HG03159 (cell line): ENCODE measurements around the gene ACOX3.
"Not testable (repeated sequence)": the region's sequence is repeated elsewhere in the genome, so short reads cannot be mapped to it uniquely, and the experiment has no call there.

Source experiments
- ATAC-seq: cut with Tn5 transposase; IDR thresholded peaks from one replicate; pipeline ENCODE4 v1.9.1; 2021; ENCODE audit warnings: mild to moderate bottlenecking, moderate library complexity; ENCODE audit not compliant: unreplicated experiment

The ACOX3 gene

DNA sequence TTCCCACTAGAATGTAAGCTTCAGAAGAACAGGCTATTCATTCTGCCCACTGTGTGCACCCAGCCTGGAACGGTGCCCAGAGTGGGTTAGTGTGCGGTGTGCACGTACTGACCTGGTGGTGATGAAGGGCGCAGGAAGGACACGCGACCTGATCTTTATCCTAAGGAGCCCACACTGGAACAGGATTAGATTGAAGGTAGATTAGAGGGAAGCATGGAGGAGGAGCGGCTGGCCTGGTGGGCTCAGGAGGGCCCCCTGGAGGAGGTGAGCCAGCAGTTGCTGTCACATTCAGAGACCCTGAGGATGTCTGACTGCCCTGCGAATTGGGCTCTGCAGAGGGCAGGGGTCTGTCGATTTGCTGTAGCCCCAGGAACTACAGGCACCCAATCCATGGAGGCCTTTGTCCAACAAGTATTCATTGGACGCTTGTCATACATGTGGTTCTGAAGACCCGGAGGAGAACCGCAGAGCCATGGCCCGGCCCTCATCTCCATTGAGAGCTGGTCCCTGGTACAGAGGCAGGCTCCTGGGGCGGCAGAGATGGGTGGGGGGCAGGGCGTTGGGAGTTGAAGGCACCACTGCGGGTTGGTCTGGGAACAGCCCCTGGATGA lies 97.8 kb downstream of the ACOX3 start:
- ATAC-seq, result no peak

DNA sequence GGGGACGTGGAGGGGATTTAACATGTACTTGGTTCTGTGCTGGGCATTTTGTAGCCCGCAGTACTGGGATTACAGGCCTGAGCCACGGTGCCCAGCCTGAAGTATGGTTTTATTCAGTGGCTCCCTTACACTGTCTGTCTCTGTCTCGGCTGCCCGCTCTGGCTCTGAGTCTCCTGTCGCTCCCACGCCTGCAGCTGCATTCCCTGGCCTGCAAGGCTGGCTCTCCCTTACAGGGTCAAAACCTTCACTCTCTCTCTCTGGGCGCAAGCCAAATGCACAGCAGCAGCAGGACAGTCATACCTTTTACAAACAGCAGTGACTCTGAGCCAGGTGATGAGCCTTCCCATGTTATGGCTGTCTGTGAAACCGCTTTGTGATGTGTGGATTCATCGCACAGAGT lies 98.8 kb downstream of the ACOX3 start:
- no peak for ATAC-seq

DNA sequence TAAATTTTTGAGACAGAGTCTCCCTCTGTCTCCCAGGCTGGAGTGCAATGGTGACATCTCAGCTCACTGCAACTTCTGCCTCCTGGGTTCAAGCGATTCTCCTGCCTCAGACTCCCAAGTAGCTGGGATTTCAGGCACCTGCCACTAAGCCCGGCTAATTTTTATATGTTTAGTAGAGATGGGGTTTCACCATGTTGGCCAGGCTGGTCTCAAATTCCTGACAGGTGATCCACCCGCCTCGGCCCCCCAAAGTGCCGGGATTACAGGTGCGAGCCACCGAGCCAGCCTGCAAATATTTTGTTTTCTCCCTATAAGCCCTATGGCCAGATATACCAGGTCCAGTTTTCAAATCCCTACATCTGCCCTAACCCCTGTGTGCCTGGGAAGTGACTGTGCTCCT lies 99.2 kb downstream of the ACOX3 start:
- not testable (repeated sequence) for ATAC-seq

DNA sequence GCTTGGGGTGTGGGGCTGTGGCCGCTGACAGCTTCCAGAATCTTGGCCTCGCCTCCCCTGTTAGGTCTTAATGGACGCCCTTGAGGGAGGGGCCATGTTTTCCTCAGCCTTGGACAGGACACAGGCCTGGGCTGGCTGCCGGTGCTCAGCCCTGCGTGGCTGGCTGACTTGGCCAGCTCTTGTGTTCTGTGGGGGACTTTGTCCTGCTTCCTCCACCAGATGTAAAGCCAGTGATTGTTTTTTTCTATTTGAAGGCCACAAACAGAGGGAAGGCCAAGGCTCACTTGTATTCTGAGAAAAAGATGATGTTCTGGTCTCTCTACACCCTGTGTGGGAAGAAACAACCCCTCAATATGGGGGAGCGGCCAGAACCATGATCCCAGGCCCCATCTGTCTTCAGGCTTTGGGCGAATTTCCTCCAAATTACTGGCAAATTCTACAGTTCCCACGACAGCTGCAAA lies 99.7 kb downstream of the ACOX3 start:
- no peak for ATAC-seq

DNA sequence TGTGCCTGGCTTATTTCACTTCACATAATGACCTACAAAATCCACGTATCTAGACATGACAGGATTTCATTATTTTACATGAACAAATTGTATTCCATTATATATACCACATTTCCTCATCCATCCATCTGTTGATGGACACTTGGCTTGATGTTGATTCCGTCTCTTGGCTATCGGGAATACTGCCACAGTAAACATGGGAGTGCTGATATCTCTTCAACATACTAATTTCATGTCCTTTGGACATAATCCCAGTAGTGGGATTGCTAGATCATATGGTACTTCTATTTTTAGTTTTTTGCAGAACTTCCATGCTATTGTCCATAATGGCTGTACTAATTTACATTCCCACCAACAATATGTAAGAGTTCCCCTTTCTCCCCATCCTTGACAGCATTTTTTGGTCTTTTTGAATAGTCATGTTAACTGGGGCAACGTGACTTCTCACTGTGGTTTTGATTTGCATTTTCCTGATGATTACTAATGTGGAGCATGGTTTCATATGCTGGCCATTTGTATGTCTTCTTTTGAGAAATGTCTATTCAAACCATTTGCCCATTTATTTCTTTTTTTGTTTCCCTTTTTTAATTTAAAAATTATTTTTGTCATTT lies 102.1 kb downstream of the ACOX3 start:
- ATAC-seq, result no peak

DNA sequence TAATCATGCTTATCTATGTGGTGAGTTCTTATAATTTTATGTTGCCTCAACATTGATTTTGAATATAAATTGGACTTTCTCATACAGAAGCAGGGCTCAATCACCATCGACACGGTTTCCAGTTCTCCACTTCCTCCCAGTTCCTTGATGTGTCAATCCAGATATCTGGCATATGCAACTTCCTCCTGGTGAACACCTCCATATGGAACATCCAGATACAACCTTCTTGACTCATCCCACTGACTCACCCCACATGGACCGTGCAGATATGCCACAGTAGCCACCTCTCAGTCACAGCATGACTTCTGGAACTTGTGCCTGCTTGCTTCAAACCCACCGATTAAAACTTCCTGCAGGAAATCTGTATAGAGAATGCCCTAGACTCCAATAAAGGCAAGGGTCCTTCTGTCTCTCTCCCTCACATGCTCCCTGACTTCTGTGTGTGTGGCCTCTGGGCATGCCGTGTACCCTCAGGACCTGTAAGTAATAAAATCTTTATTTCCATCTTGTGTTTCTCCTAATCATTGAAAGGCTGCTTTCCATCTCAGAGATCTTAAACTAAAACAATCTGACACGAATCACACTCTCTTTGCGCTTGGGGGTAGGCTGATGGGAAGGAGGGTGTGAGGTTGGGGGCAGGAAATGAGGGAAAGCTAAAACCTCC lies 104.0 kb downstream of the ACOX3 start:
- no peak for ATAC-seq

DNA sequence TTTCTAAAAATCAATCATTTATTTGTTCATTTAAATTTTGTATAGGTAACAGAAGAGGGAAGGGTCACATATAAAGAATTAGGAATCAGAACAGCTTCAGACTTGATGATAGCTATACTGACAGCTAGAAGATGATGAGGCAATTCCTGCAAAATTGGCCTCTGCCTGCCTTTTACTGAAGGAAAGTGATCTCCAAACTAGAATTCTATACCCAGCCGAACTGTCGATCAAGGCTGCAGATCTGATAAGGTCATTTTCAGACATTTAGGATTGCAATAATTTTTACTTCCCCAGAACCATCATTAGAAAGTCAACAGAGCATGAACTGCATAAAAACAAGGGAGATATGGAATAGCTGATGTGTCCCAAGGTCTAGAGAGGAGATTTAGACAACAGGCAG lies 104.7 kb downstream of the ACOX3 start:
- no peak for ATAC-seq

DNA sequence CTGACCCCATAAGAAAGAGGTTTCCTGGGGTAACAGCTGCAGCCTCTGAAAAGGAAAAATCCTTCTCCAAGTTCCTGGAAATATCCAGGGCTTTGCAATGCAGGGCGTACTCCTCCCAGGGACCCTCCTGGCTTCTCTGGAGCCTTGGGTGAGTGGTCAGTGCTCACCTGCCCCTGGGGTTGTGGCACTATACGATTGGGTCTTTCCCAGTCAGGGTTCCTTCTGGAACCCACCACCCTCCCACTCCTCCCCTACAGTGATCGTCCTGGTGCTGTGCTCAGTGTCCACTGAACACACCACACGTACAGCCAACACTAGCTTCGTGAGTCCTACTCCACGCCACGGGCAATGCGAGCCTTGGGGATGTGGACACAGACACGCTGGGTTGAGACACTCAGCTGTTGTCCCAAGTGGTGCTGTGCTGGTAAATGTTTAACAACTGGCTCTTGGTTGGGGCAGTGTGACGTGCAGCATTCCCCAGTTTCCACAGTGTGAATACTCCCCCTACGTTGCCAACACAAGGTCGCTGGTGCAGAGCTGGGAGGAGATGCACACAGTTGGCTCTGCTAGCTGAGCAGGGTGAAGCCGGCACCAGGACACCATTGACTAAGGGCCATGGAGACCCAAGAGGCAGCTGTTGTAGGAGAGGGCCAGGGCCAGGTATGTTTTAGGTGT lies 105.6 kb downstream of the ACOX3 start:
- no peak for ATAC-seq

DNA sequence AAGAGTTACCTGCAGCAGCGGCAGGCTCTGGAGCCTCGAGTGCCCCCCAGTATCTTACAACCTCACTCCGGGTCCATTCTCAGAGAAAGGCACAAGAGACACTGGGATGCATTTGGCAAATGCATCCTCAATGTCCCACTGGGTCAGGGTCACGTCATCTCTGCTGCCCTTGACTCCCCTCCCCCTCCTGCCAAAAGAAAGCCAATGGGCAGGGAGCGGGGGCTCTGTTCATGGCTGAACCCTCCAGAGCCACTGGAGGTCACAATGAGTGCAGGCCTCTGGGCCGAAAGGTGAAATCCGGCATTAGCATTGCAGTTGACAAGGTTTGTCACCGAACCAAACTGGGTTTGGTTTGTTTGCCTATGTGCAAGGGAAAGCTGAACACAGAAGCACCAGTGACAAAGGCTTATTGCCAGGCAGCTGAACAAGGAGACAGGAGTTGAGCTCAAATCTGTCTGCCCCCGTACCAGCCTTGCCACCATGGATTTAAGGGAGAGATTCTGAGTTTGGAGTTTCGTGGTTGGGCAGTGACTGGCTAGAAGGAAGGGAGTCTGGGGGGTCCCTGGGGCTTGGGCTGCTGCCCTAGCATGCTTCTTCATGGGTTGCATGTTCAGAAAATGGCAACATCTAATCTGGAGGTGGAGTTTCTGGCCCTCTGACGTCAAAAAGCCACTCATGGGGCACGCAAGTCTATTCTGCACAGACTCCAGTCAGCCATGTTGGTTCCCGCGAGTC lies 106.6 kb downstream of the ACOX3 start:
- ATAC-seq, result no peak

DNA sequence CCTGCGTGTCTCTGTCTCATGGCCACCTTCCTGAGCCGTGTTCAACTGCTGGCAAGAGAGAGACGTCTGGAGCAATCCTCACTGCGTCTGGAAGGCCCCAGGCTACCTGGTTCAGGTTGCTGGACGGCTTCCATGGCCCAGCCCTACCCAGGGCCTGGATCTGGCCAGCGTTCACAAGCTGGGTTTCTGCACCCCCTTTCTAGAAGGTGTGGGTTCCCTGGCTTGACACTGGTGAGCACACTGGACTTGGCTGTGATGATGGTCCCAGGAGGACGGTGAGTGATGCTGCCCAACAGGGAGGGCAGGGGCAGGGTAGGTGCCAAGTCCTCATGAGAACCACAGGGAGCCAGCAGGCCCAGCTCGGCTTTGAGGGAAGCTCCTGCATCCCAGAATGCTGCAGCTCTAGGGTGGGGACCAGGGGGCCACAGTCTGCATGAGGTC lies 107.6 kb downstream of the ACOX3 start:
- no peak for ATAC-seq

DNA sequence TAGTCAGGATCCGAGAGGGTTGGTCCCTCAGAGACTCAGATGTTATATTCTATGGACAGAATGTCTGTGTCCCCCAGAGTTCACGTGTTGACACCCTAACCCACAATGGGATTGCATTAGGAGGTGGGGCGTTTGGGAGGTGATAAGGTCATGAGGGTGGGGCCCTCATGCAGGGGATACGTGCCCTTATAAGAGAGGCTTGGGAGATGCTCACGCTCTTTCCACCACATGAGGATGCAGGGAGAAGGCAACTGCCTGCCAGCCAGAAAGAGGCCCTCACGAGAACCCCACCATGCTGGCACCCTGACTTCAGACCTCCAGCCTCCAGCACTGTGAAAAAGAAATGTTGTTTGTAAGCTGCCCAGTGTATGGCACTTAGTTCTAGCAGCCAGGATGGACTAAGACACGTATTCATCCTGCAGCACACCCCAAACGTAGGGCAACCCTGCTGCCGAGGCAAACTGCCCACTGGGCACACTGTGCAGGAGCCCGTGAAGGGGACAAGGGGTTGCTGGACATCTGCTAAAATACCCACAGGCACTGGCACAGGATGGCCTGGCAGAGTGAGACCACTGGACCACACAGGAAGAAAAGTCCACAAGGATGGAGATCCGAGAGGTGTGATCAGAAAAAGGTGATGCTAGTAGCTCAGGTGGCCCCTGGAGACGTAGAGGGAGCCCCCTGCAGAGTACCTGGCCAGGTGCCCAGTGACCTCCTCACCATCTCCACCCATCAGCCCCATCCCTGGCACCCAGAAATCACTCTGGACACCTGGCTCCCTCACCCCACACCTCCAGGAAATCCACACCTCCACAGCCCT lies 108.3 kb downstream of the ACOX3 start:
- ATAC-seq, result no peak

DNA sequence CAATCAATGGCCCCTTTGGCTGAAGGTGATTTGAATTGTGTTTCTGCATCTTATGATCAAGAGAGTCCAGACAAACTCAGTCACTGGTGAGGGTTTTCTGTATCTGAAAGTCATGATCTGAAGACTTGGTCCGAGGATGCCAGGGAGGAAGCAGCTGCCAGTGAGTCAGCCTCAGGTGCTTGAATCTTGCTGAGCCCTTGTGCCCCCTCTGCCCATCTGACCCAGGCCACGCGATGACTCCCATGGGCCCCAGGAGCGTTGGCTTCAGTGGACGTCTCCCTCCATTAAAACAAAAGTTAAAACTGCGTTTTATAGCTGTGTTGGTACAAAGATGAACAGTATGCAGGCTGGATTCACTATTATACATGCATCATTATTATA lies 109.0 kb downstream of the ACOX3 start:
- ATAC-seq, result no peak

DNA sequence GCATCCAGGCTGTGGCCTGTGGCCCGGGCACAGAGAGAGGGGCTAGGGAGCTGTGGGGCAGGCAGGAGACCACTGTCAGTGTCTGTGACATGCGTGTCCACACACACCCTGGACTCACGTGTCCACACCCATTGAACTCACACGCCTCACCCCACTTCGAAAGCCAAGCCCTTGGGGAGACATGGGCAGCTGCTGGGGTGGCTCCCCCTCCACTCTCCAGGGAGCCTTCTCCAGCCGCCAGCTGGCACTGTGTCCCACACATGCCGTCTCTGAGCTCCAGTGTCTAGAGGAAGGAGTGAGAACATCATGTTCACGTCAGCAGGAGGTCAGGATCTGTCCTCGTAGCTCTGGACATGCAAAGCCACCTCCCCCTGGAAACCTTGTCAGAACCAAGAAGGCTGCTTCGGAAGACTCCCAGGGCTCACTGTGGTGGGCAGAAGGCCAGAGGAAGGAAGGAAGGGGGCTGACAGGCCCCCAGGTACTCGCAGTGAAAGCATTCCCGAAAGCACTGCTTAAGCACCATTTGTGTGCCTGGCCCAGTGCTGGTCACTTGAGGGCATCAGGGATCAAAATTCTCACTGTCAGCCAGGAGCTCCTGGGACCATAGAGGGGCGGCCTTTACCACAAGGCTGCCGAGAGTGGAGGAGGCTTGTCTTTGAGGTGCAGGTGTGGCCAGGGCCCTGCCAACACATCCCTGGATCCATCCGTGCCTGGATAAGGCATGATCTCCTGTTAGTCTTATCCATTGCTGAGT lies 109.5 kb downstream of the ACOX3 start:
- no peak for ATAC-seq

DNA sequence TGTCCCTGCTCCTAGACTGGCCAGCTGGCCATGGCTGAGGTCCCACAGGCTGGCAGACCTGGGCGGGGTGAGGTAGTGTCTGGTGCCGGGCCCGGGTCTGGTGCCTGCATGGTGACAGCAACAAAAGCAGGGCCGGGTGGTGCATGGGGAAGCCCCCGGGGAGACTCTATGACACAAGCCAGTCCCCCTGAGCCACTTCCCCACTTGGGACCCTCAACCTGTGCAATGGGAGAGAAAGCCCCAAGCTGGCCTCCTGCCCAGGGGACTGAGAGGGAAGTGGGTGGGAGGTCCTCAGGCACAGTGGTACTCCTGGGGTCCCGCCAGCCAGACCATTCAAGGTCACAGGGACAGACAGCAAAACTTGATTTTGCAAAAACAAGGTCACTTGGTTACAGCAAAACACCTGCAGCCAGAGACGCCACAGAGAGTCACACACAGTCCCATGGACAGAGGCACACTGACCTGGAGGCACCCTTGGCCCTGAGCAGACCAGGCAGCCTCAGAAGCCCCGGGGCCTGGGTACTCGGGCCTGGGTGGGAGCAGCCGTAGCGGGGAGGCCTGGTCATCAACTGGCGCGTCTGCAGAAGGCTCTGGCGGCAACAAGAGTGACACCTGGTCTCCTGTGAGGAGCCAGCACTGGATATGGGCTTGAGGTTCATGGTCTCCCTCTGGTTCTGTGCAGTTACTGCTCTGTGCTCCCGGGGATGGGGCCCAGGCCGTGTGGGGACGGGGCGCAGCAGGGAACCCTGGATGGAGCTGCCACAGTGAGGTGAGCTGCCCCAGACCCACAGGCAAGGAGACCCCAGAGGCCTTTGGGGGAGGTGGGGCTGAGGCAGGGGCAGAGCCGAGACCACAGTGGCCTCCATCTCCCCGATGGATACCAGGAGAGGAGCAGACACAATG lies 110.4 kb downstream of the ACOX3 start:
- no peak for ATAC-seq

DNA sequence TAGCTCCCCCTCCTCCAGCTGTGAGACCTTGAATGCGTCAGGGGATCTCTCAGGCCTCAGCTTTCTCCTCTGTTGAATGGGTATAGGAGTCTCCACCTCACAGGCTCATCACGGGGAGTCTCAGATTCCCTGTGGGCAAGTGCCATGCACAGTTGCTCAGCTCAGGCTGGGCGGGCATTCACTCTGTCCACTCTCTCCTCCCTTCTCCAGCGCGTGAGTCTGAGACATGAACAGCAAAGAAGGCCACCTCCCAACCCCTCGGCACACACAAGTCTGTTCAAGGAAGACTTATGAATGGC lies 111.0 kb downstream of the ACOX3 start:
- ATAC-seq, result no peak

DNA sequence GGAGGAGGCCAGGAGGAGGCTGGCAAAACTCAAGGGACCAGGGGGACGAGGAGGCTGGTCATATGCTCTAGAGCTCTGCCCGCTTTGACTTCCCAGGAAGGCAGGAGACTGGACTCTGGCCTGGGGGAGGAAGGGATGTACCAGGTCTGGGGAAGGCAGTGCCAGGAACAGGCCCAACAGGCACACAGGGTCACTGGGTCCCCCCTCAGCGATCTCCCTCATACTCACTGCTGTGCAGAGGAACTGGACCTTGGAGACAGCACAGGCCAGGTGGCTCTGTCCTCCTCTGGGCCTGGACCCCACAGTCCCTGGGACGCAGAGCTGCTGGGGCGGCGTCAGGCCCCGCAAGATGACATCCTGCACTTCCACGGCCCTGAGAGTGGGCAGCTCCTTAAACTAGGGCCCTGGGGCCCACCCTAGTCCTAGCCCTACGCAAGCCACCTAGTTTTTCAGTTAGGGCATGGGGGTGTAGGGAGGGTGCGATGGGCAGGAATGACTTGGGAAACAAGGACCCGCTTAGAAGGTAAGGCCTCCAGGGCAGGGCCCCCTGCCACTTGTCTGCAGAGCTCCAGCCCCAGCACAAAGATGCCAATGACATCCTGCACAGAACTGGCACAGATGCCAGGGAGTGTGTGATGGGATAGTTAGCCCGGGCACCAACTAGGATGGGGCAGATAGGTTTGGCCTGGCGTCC lies 111.5 kb downstream of the ACOX3 start:
- ATAC-seq, result no peak

DNA sequence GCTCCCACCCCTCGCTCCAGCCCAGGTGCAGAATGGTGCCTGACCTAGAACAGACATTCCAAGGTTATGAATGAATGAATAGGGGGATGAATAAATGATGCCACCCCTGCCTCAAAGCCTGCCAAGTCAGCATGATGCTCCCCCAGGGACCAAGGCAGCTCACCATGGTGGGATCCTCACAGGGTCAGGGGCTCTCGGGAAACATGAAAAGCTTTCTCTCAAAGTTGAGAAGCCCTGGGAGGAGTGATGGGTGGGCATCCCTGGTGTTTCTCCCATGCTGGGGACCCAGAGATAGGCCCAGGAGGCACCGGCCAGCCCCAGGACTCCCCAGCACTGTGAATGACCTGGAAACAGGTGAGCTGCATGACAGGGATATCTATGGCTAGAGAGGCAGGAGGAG lies 112.1 kb downstream of the ACOX3 start:
- no peak for ATAC-seq

DNA sequence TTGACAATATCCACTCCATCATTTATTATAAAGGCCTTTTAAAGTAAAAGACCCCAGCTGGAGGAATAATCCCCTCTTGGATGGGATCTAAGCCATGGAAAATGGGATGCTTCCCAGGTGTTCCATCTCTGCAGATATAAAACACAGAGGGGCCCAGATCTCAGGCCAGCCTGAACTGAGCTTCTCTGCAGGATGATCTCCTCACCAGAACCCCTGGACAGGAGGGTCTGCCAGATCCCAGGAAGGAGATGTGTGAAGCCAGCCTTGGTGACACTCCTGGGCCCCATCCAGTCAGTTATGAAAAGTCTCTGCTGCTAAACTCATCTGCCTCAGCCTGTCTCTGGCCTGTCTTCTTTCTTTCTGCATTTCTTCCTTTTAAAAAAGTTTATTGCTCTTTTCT lies 114.3 kb downstream of the ACOX3 start:
- ATAC-seq, result no peak
